ENCODE results near the gene NODAL.

The NODAL gene

DNA sequence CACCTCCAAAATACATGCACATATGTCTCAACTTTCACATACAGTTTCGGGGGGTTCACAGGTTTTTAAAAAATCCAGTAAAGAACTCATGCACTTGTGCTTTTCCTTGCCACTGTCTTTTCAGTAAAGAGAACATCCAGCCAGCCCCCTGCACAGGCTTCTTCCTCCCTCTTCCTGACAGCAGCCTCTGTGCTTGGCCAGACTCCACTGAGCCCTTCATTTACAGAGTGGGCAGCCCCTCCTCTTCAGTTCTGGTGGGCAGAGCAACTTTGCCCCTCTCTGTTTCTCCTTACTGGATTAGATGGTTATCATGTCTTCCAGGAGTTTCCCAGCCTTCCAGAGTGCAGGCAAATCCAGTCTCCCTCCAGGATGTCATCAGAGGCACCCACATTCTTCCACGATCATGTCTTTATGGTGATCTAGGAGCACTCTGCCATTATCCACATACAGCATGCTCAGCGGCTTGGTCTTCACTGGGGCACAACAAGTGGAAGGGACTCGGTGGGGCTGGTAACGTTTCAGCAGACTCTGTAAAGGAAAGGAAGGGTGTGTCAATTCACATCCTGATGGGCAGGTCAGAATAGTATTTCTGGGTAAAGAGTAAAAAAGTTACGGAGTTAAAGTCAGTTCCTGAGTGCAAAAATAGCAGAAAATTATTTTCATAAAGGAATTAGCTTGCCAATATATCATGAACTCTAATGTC lies 8.8 kb downstream of the NODAL start:
- TF ChIP-seq, protein P1, sequence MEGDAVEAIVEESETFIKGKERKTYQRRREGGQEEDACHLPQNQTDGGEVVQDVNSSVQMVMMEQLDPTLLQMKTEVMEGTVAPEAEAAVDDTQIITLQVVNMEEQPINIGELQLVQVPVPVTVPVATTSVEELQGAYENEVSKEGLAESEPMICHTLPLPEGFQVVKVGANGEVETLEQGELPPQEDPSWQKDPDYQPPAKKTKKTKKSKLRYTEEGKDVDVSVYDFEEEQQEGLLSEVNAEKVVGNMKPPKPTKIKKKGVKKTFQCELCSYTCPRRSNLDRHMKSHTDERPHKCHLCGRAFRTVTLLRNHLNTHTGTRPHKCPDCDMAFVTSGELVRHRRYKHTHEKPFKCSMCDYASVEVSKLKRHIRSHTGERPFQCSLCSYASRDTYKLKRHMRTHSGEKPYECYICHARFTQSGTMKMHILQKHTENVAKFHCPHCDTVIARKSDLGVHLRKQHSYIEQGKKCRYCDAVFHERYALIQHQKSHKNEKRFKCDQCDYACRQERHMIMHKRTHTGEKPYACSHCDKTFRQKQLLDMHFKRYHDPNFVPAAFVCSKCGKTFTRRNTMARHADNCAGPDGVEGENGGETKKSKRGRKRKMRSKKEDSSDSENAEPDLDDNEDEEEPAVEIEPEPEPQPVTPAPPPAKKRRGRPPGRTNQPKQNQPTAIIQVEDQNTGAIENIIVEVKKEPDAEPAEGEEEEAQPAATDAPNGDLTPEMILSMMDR (IDR thresholded peaks at IDR 0.05), result no peak

DNA sequence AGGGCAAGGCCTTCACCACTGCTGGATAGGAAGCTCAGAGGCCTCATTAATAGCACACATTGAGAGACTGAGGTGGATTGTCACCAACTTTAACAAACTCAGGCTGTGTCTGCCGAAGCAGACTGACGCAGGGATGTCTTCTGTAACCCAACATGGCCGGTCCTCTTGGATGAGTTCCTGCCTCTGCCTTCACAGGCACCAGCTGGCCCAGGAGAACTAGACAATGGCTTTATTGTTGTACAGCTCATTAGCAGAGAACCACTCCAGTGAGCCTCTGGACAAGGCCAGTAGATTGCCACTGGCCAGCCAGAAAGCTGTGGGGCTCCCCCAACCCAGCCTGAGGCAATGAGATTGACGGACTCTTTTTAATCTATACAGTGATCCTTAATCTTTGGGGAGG lies 9.4 kb downstream of the NODAL start:
- TF ChIP-seq, protein P1 (IDR thresholded peaks at IDR 0.05), result no peak

DNA sequence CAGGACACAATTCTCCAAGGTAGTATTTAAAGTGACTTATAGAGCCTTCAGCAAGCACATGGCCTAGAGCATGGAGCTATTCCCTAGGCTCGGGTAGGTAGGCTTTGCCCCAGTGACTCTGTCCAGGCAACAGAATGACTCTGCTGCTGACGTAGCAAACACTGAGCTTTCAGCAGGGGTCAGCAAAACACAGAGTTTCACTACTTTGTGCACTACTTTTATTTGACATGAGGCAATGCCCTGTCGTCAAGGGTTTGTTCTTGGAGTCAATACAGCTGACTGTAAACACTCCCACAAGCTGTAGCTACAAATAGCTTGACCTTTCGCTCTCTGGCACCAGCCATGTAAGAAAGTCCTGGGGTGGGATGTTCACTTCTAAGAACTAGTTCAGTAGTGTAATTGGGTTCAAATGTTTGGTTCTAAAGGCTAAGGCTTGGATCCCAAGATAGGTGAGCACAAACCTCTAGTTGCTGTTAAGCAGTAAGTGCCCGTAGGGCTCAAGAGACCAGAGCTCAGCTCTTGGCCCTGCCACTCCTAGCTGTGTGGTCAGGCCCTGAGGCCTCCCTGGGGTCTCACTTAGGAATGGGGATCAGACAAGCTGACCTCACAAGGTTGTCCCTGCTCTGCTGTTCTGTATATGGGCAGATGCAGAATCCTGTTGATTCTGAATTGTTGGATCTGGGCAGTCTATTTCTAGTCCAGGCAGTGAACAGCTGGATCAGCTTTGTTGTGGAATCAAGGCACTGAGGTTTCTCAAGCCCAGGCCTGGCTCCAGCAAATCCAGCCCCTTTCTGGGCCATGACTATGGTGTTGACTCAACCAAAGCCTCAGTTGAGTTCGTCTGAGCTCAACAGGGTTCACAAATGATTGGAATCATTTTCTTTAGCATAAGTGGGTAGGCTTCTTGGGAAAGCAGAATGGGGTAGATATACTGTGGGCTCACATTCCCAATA lies 10.7 kb downstream of the NODAL start:
- TF ChIP-seq, protein P1 (IDR thresholded peaks at IDR 0.05), result no peak

DNA sequence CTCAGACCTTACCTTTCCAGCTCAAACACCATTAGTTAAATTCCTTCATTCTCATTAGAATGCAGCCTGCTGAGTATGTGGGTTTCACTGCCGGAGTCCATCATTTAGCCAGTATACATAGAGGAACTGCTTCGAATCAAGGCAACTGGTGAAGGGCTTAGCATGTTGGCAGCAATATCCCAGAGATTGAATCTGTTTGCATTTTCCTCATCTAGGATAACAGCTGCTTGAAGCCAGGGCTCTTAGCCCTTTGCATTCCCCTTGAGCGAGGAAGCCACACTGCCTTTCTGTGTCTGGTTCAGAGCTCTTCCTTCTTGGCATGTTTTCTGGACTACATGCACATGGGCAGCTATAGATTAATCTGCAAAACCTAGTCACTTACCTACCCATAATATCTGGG lies 14.7 kb downstream of the NODAL start:
- TF ChIP-seq, protein P1 (IDR thresholded peaks at IDR 0.05), result no peak

DNA sequence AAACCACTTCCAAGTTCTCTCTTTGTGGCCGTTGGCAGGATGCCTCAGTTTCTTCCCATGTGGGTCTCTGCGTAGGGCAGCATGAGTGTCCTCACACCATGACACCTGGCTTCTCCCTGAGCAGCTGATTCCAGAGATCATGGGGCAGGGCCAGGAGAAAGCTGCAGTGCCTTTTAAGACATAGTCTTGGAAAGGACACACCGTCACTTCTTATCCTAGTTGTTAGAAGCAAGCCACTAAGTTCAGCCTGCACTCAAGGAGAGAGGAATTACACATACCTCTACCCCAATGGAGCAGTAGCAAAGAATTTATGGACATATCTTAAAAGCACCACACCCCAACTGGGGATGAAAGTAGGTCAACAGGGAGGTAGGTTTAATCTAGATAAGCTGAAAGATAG lies 16.4 kb downstream of the NODAL start:
- TF ChIP-seq, protein P1 (IDR thresholded peaks at IDR 0.05), result no peak

DNA sequence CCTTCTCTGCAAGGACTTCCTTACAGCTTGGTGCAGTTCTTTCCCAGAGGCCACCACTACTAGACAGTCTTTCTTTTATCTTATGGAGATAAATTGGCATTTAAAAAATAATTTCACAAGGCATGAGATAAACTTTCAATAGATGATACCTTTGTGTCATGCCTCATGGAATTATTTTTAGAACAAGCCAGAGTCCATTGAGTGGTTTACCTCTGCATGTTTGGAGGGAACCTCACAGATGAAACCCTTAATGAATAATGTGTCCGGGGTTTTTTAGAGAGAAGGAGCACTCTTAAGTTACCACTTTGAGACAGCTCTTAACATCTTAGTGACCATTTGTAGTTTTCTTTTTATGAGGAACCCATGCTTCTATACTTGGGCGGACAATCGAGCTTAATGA lies 17.2 kb downstream of the NODAL start:
- TF ChIP-seq, protein P1 (IDR thresholded peaks at IDR 0.05), result no peak

DNA sequence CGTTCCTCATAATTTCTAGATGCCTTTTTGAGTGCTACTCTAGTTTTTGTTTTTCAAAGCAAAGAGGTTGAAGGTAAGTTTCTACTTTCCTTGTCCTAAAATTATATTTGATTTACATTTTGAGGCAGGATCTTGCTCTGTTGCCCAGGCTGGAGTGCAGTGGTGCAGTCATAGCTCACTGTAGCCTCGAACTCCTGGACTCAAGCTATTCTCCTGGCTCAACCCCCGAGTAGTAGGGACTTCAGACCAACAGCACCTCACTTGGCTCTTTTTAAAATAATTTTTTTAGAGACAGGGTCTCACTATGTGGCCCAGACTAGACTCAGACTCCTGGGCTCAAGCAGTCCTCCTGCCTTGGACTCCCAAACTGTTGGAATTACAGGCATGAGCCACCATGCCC lies 22.8 kb downstream of the NODAL start:
- TF ChIP-seq, protein P1 (IDR thresholded peaks at IDR 0.05), result no peak

Data from LNCAP (cell line).